Testis (tissue), 3 donors: Measurements from ENCODE around the gene SPDEF. TPM values are rescaled to one million over a fixed set of nuclear protein-coding genes. Genes with fewer than 3 reads are reported as not detected.
A peak's percentile ranks its signal among the peaks of the same experiment; 100 is the strongest.

ENCODE experiments used
- DNase-seq: peaks from one replicate; pipeline ENCODE4 v3.0.0-alpha.2; 2019
- H3K27ac ChIP-seq, 2 donors: fragments of 200-600 bp; sonication (generic); one replicate each; pipeline ENCODE4 v1.5.1; 2019
- H3K27me3 ChIP-seq: fragments of 200-600 bp; sonication (generic); one replicate; pipeline ENCODE4 v1.5.1; 2019
- H3K36me3 ChIP-seq: fragments of 200-600 bp; sonication (generic); one replicate; pipeline ENCODE4 v1.5.1; 2017; ENCODE audit warnings: low read depth; ENCODE audit errors: missing control alignments
- H3K4me1 ChIP-seq: fragments of 200-600 bp; sonication (generic); one replicate; pipeline ENCODE4 v1.5.1; 2019
- H3K4me3 ChIP-seq, 2 donors: fragments of 200-600 bp; sonication (generic); one replicate each; pipeline ENCODE4 v1.5.1; 2017 to 2019
- H3K9me3 ChIP-seq: fragments of 200-600 bp; sonication (generic); one replicate; pipeline ENCODE4 v1.5.1; 2017
- CTCF ChIP-seq, 3 experiments: fragments of 450-650 bp in 2 of 3; fragments of 200-600 bp in 1 of 3; sonication (generic) in 1 of 3; IDR thresholded peaks; one replicate each; pipeline ENCODE4 v1.5.1; 2016 to 2019; ENCODE audit warnings: antibody characterized with exemption in 3 of 3, mild to moderate bottlenecking in 2 of 3, moderate library complexity in 1 of 3
- POLR2A ChIP-seq: fragments of 450-650 bp; IDR thresholded peaks from one replicate; pipeline ENCODE4 v1.6.1; 2017; ENCODE audit warnings: antibody characterized with exemption, mild to moderate bottlenecking, moderate library complexity
- WGBS, 2 donors: methylation state at CpG; one replicate each; pipeline ENCODE4 v1.1.5; 2018; 5-methylcytosine and 5-hydroxymethylcytosine counted together
- intact Hi-C: fragments of 100-400 bp; cut with DNase I; formaldehyde crosslinking; loops from one replicate; pipeline ENCODE4 v1.15.1; 2023; ENCODE audit warnings: low total_unique reads
- polyA plus RNA-seq: library from polyadenylated mRNA; stranded (reverse); fragments of 350-450 nt; fragmentation: Illumina TruSeq; extraction: RNeasy Lipid Tissue Mini Kit (QIAGEN cat#74804); gene quantifications from one replicate; pipeline ENCODE4 v1.2.3, GENCODE V29; 2014; ENCODE audit warnings: low read depth, low replicate concordance; ENCODE audit not compliant: insufficient read depth
- total RNA-seq, 2 donors: library from RNA; depleted of rRNA; stranded (reverse); fragments of >200 nt; gene quantifications; one replicate each; pipeline ENCODE4 v1.2.3, GENCODE V29; 2016

The SPDEF gene
- total and polyA plus RNA-seq, 3 donors from 2014 or later, result 0.33 to 0.62 (median 0.47) TPM

DNA sequence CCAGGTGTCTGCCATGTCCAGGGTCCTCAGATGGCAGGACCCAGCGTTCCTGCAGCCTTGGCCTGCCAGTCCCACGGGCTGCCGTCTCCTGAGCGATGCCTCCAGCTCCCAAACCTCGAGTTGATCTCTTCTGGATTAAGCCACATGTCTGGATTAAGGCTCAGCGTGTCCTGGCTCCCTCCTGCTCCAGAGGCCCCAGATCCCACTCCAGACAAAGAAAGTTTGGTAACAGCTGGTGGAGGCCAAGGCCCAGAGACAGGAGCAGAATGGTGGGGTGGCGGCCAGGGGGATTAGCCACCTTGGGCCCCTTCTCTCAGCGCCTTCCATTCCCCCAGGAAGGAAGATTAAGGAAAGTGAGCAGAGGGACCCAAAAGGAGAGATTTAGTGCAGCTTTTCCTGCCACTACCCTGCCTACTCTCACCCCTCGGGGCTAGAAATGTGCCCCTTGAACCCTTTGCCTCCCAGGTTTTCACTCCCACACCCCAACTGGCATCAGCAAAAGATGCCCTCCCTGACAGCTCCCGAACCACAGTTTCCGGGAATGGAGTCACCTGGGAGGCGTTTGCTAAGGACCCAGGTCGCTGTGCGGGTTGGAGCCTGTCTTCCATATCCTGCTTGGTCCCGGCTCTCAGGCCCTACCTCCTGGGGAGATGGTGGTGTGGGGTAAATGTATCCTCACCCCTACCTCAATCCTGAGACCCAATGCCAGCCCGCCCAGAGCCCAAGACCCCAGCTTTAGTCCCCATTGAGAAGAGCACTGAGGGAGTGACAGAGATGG lies 6.9 kb downstream of the SPDEF start:
- Histone ChIP-seq H3K9me3 (no peaks in the 10 kb centered on the region), H3K27me3 (no peaks in the 10 kb centered on the region), H3K36me3 (no peaks in the 10 kb centered on the region), H3K27ac (no peak overlapping the region), H3K4me3 (no peak overlapping the region), H3K4me1 (peaks cover 5% of the 10 kb centered on the region)
- TF ChIP-seq POLR2A (no peak), CTCF (IDR thresholded peaks at IDR 0.05) (no peak)
- intact Hi-C loops, result no loop called here
- WGBS, 2 donors, result 92 to 94% methylated on average over 14 to 16 of the region's 16 CpGs
- DNase-seq, result no peak

GRCh38 chr6:34547701-34548644 lies 8.2 kb downstream of the SPDEF start:
- DNase-seq, result no peak
- Histone ChIP-seq H3K4me3 (no peak overlapping the region), H3K4me1 (peaks cover 5% of the 10 kb centered on the region), H3K27ac (no peak overlapping the region), H3K36me3 (no peaks in the 10 kb centered on the region), H3K9me3 (no peaks in the 10 kb centered on the region), H3K27me3 (no peaks in the 10 kb centered on the region)
- no peak for TF ChIP-seq CTCF (IDR thresholded peaks at IDR 0.05)
- no peak for TF ChIP-seq POLR2A
- 82 to 85% methylated on average over 10 to 11 of the region's 11 CpGs for WGBS, 2 donors
- intact Hi-C loops, result no loop called here

GRCh38 chr6:34546551-34547321 lies 9.4 kb downstream of the SPDEF start:
- Histone ChIP-seq H3K27me3 (no peaks in the 10 kb centered on the region), H3K36me3 (no peaks in the 10 kb centered on the region), H3K4me1 (peaks cover 5% of the 10 kb centered on the region), H3K9me3 (no peaks in the 10 kb centered on the region), H3K27ac (no peak overlapping the region), H3K4me3 (no peak overlapping the region)
- TF ChIP-seq POLR2A (no peak), CTCF (IDR thresholded peaks at IDR 0.05) (no peak)
- WGBS, 2 donors, result 44 to 65% methylated on average over 8 to 11 of the region's 11 CpGs
- intact Hi-C loops, result no loop called here
- DNase-seq, result peak; percentile 74

DNA sequence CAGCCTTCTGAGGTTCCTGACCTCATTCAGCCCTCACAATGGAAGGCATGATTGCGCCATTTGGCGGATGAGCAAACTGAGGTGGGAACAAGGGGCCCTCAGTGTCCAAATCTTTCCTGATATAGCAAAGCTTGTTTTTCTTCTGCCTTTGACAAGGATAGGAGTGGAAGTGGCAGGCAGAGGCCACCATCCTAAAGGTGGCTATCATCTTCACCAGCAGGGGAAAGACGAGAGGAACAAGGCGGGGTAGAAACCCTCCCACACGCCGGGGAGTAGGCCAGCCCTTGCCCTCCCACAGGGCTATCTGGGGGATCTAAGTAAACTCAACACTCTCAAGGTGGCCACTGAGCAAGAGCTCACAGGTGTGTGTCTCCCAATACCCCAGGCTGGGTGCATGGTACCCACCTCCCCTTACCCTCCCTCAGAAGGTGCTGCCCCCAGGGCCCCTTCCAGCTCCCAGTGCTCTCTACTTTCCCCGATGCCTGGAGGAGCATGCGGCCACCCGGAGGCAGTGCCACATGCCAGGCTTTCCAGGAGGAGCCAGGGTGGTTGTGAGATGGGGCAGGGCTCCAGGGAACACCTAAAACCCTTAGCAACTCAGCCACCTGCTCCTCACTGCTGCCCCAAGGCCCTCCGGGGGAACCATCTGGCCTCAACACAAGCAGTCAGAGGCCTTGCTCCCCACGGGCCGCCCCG lies 11.2 kb downstream of the SPDEF start:
- Histone ChIP-seq H3K27me3 (no peaks in the 10 kb centered on the region), H3K36me3 (no peaks in the 10 kb centered on the region), H3K27ac (no peak overlapping the region), H3K9me3 (no peaks in the 10 kb centered on the region), H3K4me1 (peaks cover 5% of the 10 kb centered on the region), H3K4me3 (no peak overlapping the region)
- intact Hi-C loops, result no loop called here
- 69 to 82% methylated on average over 4 to 13 of the region's 13 CpGs for WGBS, 2 donors
- TF ChIP-seq POLR2A, result no peak
- no peak for TF ChIP-seq CTCF (IDR thresholded peaks at IDR 0.05)
- no peak for DNase-seq
